ENCODE results near the gene AGTRAP. TPM values are rescaled to one million over a fixed set of nuclear protein-coding genes. Genes with fewer than 3 reads are reported as not detected.

The AGTRAP gene
- total and polyA plus RNA-seq, 10 donors: 40.8 to 120 (median 56.4) TPM

DNA sequence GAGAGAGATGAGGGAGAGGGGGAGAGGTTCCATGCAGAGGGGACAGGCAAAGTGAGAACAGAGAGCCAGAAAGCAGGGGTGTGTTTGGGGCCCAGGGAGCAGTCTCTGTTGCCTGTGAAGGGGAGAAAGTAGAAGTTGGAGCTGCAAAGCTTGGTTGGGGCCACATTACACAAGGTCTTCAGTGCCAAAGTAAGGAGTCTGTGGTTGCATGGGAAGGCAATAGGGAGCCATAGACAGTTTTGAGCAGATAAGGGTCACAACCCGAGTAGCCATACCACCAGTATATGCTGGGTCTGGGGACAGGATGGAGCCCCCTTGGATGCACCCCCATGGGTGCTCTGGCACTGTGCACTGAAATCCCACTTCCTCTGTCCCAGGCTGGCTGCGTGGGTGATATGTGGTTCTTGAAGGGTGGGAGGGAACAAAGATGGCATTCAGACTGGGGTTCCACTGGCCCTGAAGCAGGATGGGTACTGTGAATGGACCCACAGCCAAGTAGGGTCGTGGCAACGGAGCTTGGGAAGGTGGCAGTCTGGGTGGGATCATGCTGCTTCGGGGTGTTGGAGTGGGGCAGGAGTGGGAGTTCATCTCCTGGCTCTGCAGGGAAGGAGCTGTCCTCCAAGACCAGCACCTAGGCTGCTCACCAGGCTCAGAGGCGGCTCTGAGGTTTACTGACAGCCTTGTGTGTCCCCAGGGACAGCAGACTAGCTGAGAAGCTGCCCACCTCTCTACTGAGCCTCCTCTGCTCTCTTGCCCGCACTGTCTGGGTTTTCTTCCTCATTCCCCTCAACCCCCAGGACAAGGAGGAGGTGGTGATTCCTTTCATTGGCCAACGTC, 32.4 kb upstream of the AGTRAP start:
- Histone ChIP-seq H3K27ac (no peak overlapping the region), H3K36me3 (no peaks in the 10 kb centered on the region), H3K9me3 (no peaks in the 10 kb centered on the region), H3K4me1 (peaks cover 0 to 4% (median 0%) of the 10 kb centered on the region in 6 donors), H3K27me3 (replicated peaks in 1 of 7) (peaks cover 0 to 83% (median 24%) of the 10 kb centered on the region in 7 donors), H3K4me3 (no peak overlapping the region)
- intact Hi-C loops (cut with DNase I; ENCODE audit: low total_unique reads): no loop called here
- TF ChIP-seq POLR2AphosphoS5 (IDR thresholded peaks at IDR 0.05): no peak
- TF ChIP-seq CTCF (IDR thresholded peaks at IDR 0.05 in 8 of 11, conservative IDR thresholded peaks at IDR 0.05 in 3 of 11): no peak
- no peak for TF ChIP-seq POLR2A (IDR thresholded peaks at IDR 0.05)
- 49 to 70% (median 53%) methylated on average over 7 to 8 of the region's 8 CpGs for WGBS, 5 donors
- no peak for DNase-seq

DNA sequence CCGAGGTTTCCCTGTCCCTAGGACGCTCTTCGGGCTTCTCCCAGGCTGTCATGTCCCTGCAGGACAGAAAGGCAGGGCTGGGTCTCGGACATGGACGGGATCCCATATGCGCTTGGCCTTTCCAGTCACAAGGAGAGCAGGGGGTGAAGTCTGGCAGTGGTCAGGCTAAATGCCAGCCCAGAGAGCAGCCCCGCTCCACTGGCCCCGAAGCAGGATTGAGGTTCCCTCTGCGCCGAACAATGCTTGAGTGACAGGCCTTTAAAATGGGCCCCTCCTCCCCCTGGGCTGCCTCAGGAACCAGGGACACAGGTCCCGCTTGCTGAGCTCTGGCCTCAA, 31.8 kb upstream of the AGTRAP start:
- H3K27me3 ChIP-seq (replicated peaks in 1 of 7): peaks cover 0 to 88% (median 24%) of the 10 kb centered on the region in 7 donors
- H3K9me3 ChIP-seq: no peaks in the 10 kb centered on the region
- H3K4me1 ChIP-seq: peaks cover 0 to 4% (median 0%) of the 10 kb centered on the region in 6 donors
- 62 to 72% (median 64%) methylated on average over 7 to 11 of the region's 11 CpGs for whole genome bisulfite sequencing, 5 donors
- TF ChIP-seq POLR2AphosphoS5 (IDR thresholded peaks at IDR 0.05) (no peak), CTCF (IDR thresholded peaks at IDR 0.05 in 8 of 11, conservative IDR thresholded peaks at IDR 0.05 in 3 of 11) (no peak), POLR2A (IDR thresholded peaks at IDR 0.05) (no peak)
- DNase-seq: no peak
- H3K36me3 ChIP-seq: no peaks in the 10 kb centered on the region
- no peak overlapping the region for H3K27ac ChIP-seq
- H3K4me3 ChIP-seq: no peak overlapping the region
- intact Hi-C loops (cut with DNase I; ENCODE audit: low total_unique reads): no loop called here

GRCh38 chr1:11704691-11705475, 31.1 kb upstream of the AGTRAP start:
- WGBS, 5 donors: 63 to 75% (median 65%) methylated on average over 14 to 22 of the region's 22 CpGs
- no peak for TF ChIP-seq POLR2AphosphoS5 (IDR thresholded peaks at IDR 0.05)
- no peak for TF ChIP-seq POLR2A (IDR thresholded peaks at IDR 0.05)
- TF ChIP-seq CTCF (IDR thresholded peaks at IDR 0.05 in 8 of 11, conservative IDR thresholded peaks at IDR 0.05 in 3 of 11): no peak
- peaks cover 0 to 4% (median 0%) of the 10 kb centered on the region in 6 donors for H3K4me1 ChIP-seq
- H3K4me3 ChIP-seq: no peak overlapping the region
- H3K36me3 ChIP-seq: no peaks in the 10 kb centered on the region
- no peaks in the 10 kb centered on the region for H3K9me3 ChIP-seq
- intact Hi-C loops (cut with DNase I; ENCODE audit: low total_unique reads): no loop called here
- H3K27ac ChIP-seq: no peak overlapping the region
- H3K27me3 ChIP-seq (replicated peaks in 1 of 7): peaks cover 0 to 86% (median 24%) of the 10 kb centered on the region in 7 donors
- DNase-seq: no peak

GRCh38 chr1:11705596-11705995, 30.3 kb upstream of the AGTRAP start:
- Histone ChIP-seq H3K27ac (no peak overlapping the region), H3K36me3 (no peaks in the 10 kb centered on the region), H3K4me1 (peaks cover 0 to 4% (median 0%) of the 10 kb centered on the region in 6 donors), H3K27me3 (replicated peaks in 1 of 7) (peaks cover 0 to 79% (median 22%) of the 10 kb centered on the region in 7 donors), H3K4me3 (no peak overlapping the region), H3K9me3 (no peaks in the 10 kb centered on the region)
- 74 to 91% (median 86%) methylated on average over 9 of the region's 9 CpGs for WGBS, 5 donors
- intact Hi-C loops (cut with DNase I; ENCODE audit: low total_unique reads): no loop called here
- no peak for DNase-seq
- TF ChIP-seq POLR2A (IDR thresholded peaks at IDR 0.05) (no peak), POLR2AphosphoS5 (IDR thresholded peaks at IDR 0.05) (no peak), CTCF (IDR thresholded peaks at IDR 0.05 in 8 of 11, conservative IDR thresholded peaks at IDR 0.05 in 3 of 11) (no peak)
